Measurements from ENCODE around the gene XYLB. TPM values are rescaled to one million over a fixed set of nuclear protein-coding genes. Genes with fewer than 3 reads are reported as not detected.

XYLB gene
- total and polyA plus RNA-seq, 5 donors, result 0.37 to 1.3 (median 0.65) TPM

DNA sequence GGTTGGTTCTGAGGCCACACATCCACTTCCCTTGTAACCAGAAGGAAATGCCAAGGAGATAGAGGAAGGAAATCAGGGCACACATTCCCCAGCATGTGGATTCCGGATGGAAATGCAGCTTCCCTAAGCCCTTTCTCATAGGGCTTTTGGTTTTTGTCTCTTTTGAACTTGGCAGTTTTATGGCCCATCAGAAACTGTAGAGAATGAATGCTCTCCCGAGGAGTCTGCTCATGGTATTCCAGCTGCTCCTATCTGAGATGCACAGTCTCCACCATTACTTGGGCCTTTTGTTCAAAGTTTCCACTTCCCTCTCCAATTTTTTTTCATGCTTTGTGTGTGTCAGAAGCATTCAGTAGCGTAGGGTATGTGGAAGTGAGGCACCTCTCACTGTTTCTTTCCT is 21.2 kb downstream of the XYLB start:
- no peak for DNase-seq

DNA sequence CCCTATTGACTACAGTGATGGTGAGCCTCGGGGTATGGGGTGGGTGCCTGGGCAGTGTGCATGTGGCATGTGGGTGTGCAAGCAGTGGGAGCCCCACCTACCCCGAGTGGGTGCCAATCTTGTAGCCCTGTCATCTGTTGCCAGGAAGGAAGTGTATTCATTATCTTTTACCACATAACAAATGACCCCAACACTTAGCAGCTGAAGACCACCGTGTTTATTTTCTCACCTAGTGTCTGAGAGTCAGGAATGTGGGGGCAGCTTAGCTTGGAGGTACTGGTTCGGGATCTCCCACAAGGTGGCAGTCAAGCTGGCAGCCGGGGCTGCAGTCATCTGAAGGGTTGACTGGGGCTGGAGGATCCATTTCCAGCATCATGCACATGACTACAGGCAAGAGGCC is 21.7 kb downstream of the XYLB start:
- no peaks in the 10 kb centered on the region for H3K9me3 ChIP-seq (ENCODE audit: control insufficient read depth, low read length)
- intact Hi-C loops (cut with DNase I), result no loop called here
- no peaks in the 10 kb centered on the region for H3K4me1 ChIP-seq (ENCODE audit: control insufficient read depth, insufficient read depth, low read length)
- no peak overlapping the region for H3K4me3 ChIP-seq (ENCODE audit: low read length)
- WGBS, result 88% methylated on average over 5 of the region's 5 CpGs
- no peak overlapping the region for H3K27ac ChIP-seq (ENCODE audit: low read length)
- ATAC-seq (no peak), DNase-seq (no peak)
- H3K27me3 ChIP-seq (ENCODE audit: control insufficient read depth, insufficient read depth), result no peaks in the 10 kb centered on the region

More for the DNA sequence above, 21.2 kb downstream of the XYLB start:
- no peaks in the 10 kb centered on the region for H3K4me1 ChIP-seq (ENCODE audit: control insufficient read depth, insufficient read depth, low read length)
- intact Hi-C loops (cut with DNase I), result no loop called here
- WGBS, result 78% methylated on average over 3 of the region's 3 CpGs
- no peaks in the 10 kb centered on the region for H3K27me3 ChIP-seq (ENCODE audit: control insufficient read depth, insufficient read depth)
- ATAC-seq, result no peak
- H3K27ac ChIP-seq (ENCODE audit: low read length), result no peak overlapping the region
- no peak overlapping the region for H3K4me3 ChIP-seq (ENCODE audit: low read length)
- no peaks in the 10 kb centered on the region for H3K9me3 ChIP-seq (ENCODE audit: control insufficient read depth, low read length)

GRCh38 chr3:38369186-38369585 is 22.6 kb downstream of the XYLB start:
- Histone ChIP-seq H3K27me3 (ENCODE audit: control insufficient read depth, insufficient read depth) (no peaks in the 10 kb centered on the region), H3K4me3 (ENCODE audit: low read length) (no peak overlapping the region), H3K9me3 (ENCODE audit: control insufficient read depth, low read length) (no peaks in the 10 kb centered on the region), H3K4me1 (ENCODE audit: control insufficient read depth, insufficient read depth, low read length) (no peaks in the 10 kb centered on the region), H3K27ac (ENCODE audit: low read length) (no peak overlapping the region)
- no peak for ATAC-seq
- intact Hi-C loops (cut with DNase I), result no loop called here
- no peak for DNase-seq
- WGBS, result 94% methylated on average over 3 of the region's 3 CpGs

DNA sequence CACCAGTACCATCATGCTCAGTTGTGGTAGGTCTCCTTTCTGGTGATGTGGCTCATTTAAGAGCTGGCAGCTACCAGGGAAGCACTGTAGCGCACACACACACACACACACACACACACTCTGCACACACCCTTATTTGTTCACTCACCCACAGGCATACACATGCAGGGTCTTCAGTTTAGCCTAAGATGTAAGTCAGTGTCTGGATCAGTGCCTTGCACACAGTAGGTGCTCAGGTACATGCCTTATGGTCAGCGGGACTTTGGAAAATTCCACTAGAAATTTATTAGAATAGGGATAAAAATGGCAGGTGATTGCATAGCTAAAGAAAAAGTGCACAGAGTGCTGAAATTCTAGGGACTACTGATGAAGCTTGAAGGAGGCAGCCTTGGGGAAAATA is 23.6 kb downstream of the XYLB start:
- intact Hi-C loops (cut with DNase I), result no loop called here
- Histone ChIP-seq H3K27me3 (ENCODE audit: control insufficient read depth, insufficient read depth) (no peaks in the 10 kb centered on the region), H3K9me3 (ENCODE audit: control insufficient read depth, low read length) (no peaks in the 10 kb centered on the region), H3K4me3 (ENCODE audit: low read length) (no peak overlapping the region), H3K27ac (ENCODE audit: low read length) (no peak overlapping the region), H3K4me1 (ENCODE audit: control insufficient read depth, insufficient read depth, low read length) (no peaks in the 10 kb centered on the region)
- no peak for ATAC-seq
- 82% methylated on average over 2 of the region's 2 CpGs for WGBS
- no peak for DNase-seq

- ATAC-seq, result no peak
Observed at GRCh38 chr3:38370861-38371260, 24.3 kb downstream of the XYLB start.

GRCh38 chr3:38371541-38372213 is 25.1 kb downstream of the XYLB start:
- Histone ChIP-seq H3K4me1 (ENCODE audit: control insufficient read depth, insufficient read depth, low read length) (no peaks in the 10 kb centered on the region), H3K4me3 (ENCODE audit: low read length) (no peak overlapping the region), H3K9me3 (ENCODE audit: control insufficient read depth, low read length) (no peaks in the 10 kb centered on the region), H3K27ac (ENCODE audit: low read length) (no peak overlapping the region), H3K27me3 (ENCODE audit: control insufficient read depth, insufficient read depth) (no peaks in the 10 kb centered on the region)
- intact Hi-C loops (cut with DNase I), result no loop called here
- DNase-seq (no peak), ATAC-seq (no peak)
- 87% methylated on average over 15 of the region's 15 CpGs for WGBS

More at GRCh38 chr3:38370861-38371260, 24.3 kb downstream of the XYLB start:
- Histone ChIP-seq H3K27me3 (ENCODE audit: control insufficient read depth, insufficient read depth) (no peaks in the 10 kb centered on the region), H3K4me1 (ENCODE audit: control insufficient read depth, insufficient read depth, low read length) (no peaks in the 10 kb centered on the region), H3K27ac (ENCODE audit: low read length) (no peak overlapping the region), H3K9me3 (ENCODE audit: control insufficient read depth, low read length) (no peaks in the 10 kb centered on the region), H3K4me3 (ENCODE audit: low read length) (no peak overlapping the region)
- intact Hi-C loops (cut with DNase I), result no loop called here
- no peak for DNase-seq
- 71% methylated on average over 4 of the region's 4 CpGs for WGBS

GRCh38 chr3:38372214-38372601 is 25.6 kb downstream of the XYLB start:
- intact Hi-C loops (cut with DNase I), result no loop called here
- Histone ChIP-seq H3K27ac (ENCODE audit: low read length) (no peak overlapping the region), H3K9me3 (ENCODE audit: control insufficient read depth, low read length) (no peaks in the 10 kb centered on the region), H3K4me3 (ENCODE audit: low read length) (no peak overlapping the region), H3K27me3 (ENCODE audit: control insufficient read depth, insufficient read depth) (no peaks in the 10 kb centered on the region), H3K4me1 (ENCODE audit: control insufficient read depth, insufficient read depth, low read length) (no peaks in the 10 kb centered on the region)
- DNase-seq, result no peak
- 87% methylated on average over 5 of the region's 5 CpGs for WGBS
- no peak for ATAC-seq

DNA sequence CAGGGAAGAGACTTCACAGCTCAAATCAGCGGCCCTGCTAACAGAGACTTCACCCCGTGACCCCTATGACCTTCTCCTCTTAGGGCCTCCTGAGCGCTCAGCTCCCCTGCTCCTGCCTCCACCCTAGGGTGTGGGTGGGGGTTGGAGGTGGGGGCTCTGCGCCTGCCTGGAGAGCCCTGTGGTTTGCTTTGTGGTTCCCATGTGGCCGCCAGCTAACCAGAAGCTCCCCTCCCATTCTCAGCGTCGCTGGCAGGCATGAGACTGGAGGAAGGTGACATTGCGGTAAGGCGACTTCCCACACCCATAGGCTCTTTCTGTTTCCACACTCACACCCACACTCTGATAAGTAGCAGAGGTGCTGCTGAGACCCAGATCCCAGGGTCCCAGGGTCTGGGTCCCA is 27.6 kb downstream of the XYLB start:
- ATAC-seq, result no peak
- Histone ChIP-seq H3K4me1 (ENCODE audit: control insufficient read depth, insufficient read depth, low read length) (no peaks in the 10 kb centered on the region), H3K27ac (ENCODE audit: low read length) (no peak overlapping the region), H3K27me3 (ENCODE audit: control insufficient read depth, insufficient read depth) (no peaks in the 10 kb centered on the region), H3K4me3 (ENCODE audit: low read length) (no peak overlapping the region), H3K9me3 (ENCODE audit: control insufficient read depth, low read length) (no peaks in the 10 kb centered on the region)
- intact Hi-C loops (cut with DNase I), result no loop called here
- WGBS, result 83% methylated on average over 9 of the region's 9 CpGs
- no peak for DNase-seq

GRCh38 chr3:38375072-38375471 is 28.5 kb downstream of the XYLB start:
- no peak overlapping the region for H3K4me3 ChIP-seq (ENCODE audit: low read length)
- no peaks in the 10 kb centered on the region for H3K4me1 ChIP-seq (ENCODE audit: control insufficient read depth, insufficient read depth, low read length)
- intact Hi-C loops (cut with DNase I), result no loop called here
- ATAC-seq (peak in 1 of 2 donors; percentile 30), DNase-seq (no peak)
- WGBS, result 97% methylated on average over 6 of the region's 6 CpGs
- no peaks in the 10 kb centered on the region for H3K9me3 ChIP-seq (ENCODE audit: control insufficient read depth, low read length)
- no peak overlapping the region for H3K27ac ChIP-seq (ENCODE audit: low read length)
- no peaks in the 10 kb centered on the region for H3K27me3 ChIP-seq (ENCODE audit: control insufficient read depth, insufficient read depth)

- DNase-seq (no peak), ATAC-seq (no peak)
- H3K27ac ChIP-seq (ENCODE audit: low read length), result no peak overlapping the region
- intact Hi-C loops (cut with DNase I), result no loop called here
- WGBS, result 89% methylated on average over 8 of the region's 8 CpGs
- H3K27me3 ChIP-seq (ENCODE audit: control insufficient read depth, insufficient read depth), result no peaks in the 10 kb centered on the region
- H3K4me3 ChIP-seq (ENCODE audit: low read length), result no peak overlapping the region
- H3K9me3 ChIP-seq (ENCODE audit: control insufficient read depth, low read length), result no peaks in the 10 kb centered on the region
- no peaks in the 10 kb centered on the region for H3K4me1 ChIP-seq (ENCODE audit: control insufficient read depth, insufficient read depth, low read length)
Observed at GRCh38 chr3:38375488-38376097, 29.0 kb downstream of the XYLB start.

GRCh38 chr3:38376098-38376816 is 29.7 kb downstream of the XYLB start:
- no peaks in the 10 kb centered on the region for H3K4me1 ChIP-seq (ENCODE audit: control insufficient read depth, insufficient read depth, low read length)
- no peaks in the 10 kb centered on the region for H3K9me3 ChIP-seq (ENCODE audit: control insufficient read depth, low read length)
- no peak overlapping the region for H3K4me3 ChIP-seq (ENCODE audit: low read length)
- WGBS, result 91% methylated on average over 8 of the region's 8 CpGs
- no peak for DNase-seq
- no peaks in the 10 kb centered on the region for H3K27me3 ChIP-seq (ENCODE audit: control insufficient read depth, insufficient read depth)
- H3K27ac ChIP-seq (ENCODE audit: low read length), result no peak overlapping the region
- intact Hi-C loops (cut with DNase I), result no loop called here
- ATAC-seq, result no peak
